ENCODE data around the gene SLC35G2. TPM values are rescaled to one million over a fixed set of nuclear protein-coding genes. Genes with fewer than 3 reads are reported as not detected.
"Not testable (repeated sequence)": the region's sequence is repeated elsewhere in the genome, so short reads cannot be mapped to it uniquely, and the experiment has no call there.

Gene SLC35G2
- total RNA-seq, 1 donor from 2014 or later: 8.2 TPM

GRCh38 chr3:136862617-136863322, 43.8 kb downstream of the SLC35G2 start:
- no peak for TF ChIP-seq CTCF (IDR thresholded peaks at IDR 0.05; ENCODE audit: unreplicated experiment)
- Mint-ChIP-seq H3K36me3 (ENCODE audit: low read depth, unreplicated experiment) (peaks cover 5% of the 10 kb centered on the region), H3K4me3 (ENCODE audit: unreplicated experiment) (peak overlapping the region; percentile 99), H3K27ac (ENCODE audit: unreplicated experiment) (peak overlapping the region; percentile 89), H3K4me1 (ENCODE audit: unreplicated experiment) (peaks cover 44% of the 10 kb centered on the region), H3K9me3 (ENCODE audit: unreplicated experiment) (no peaks in the 10 kb centered on the region), H3K27me3 (ENCODE audit: unreplicated experiment) (peaks cover 10% of the 10 kb centered on the region)
- DNase-seq (ENCODE audit: low spot score): peak; percentile 50

GRCh38 chr3:136869282-136869681, 50.4 kb downstream of the SLC35G2 start:
- no peak overlapping the region for H3K27ac Mint-ChIP-seq (ENCODE audit: unreplicated experiment)
- H3K27me3 Mint-ChIP-seq (ENCODE audit: unreplicated experiment): peaks cover 4% of the 10 kb centered on the region
- H3K36me3 Mint-ChIP-seq (ENCODE audit: low read depth, unreplicated experiment): peaks cover 25% of the 10 kb centered on the region
- DNase-seq (ENCODE audit: low spot score): no peak
- H3K4me1 Mint-ChIP-seq (ENCODE audit: unreplicated experiment): peaks cover 30% of the 10 kb centered on the region
- no peak for TF ChIP-seq CTCF (IDR thresholded peaks at IDR 0.05; ENCODE audit: unreplicated experiment)
- no peak overlapping the region for H3K4me3 Mint-ChIP-seq (ENCODE audit: unreplicated experiment)
- no peaks in the 10 kb centered on the region for H3K9me3 Mint-ChIP-seq (ENCODE audit: unreplicated experiment)

- peak overlapping the region; percentile 14 for H3K4me3 Mint-ChIP-seq (ENCODE audit: unreplicated experiment)
- not testable (repeated sequence) for DNase-seq (ENCODE audit: low spot score); H3K27ac Mint-ChIP-seq (ENCODE audit: unreplicated experiment); H3K27me3 Mint-ChIP-seq (ENCODE audit: unreplicated experiment); H3K9me3 Mint-ChIP-seq (ENCODE audit: unreplicated experiment)
- peaks cover 29% of the 10 kb centered on the region for H3K36me3 Mint-ChIP-seq (ENCODE audit: low read depth, unreplicated experiment)
- H3K4me1 Mint-ChIP-seq (ENCODE audit: unreplicated experiment): peaks cover 40% of the 10 kb centered on the region
Observed at GRCh38 chr3:136872258-136872657, 53.3 kb downstream of the SLC35G2 start.

GRCh38 chr3:136879510-136879909, 60.6 kb downstream of the SLC35G2 start:
- Mint-ChIP-seq H3K36me3 (ENCODE audit: low read depth, unreplicated experiment) (peaks cover 13% of the 10 kb centered on the region), H3K4me1 (ENCODE audit: unreplicated experiment) (peaks cover 25% of the 10 kb centered on the region)
- H3K9me3 Mint-ChIP-seq (ENCODE audit: unreplicated experiment); H3K27me3 Mint-ChIP-seq (ENCODE audit: unreplicated experiment); H3K27ac Mint-ChIP-seq (ENCODE audit: unreplicated experiment); DNase-seq (ENCODE audit: low spot score); H3K4me3 Mint-ChIP-seq (ENCODE audit: unreplicated experiment): not testable (repeated sequence)

GRCh38 chr3:136882571-136882970, 63.6 kb downstream of the SLC35G2 start:
- Mint-ChIP-seq H3K36me3 (ENCODE audit: low read depth, unreplicated experiment) (peaks cover 11% of the 10 kb centered on the region), H3K4me1 (ENCODE audit: unreplicated experiment) (peaks cover 7% of the 10 kb centered on the region)

More at GRCh38 chr3:136882571-136882970, 63.6 kb downstream of the SLC35G2 start:
- Mint-ChIP-seq H3K27me3 (ENCODE audit: unreplicated experiment) (peaks cover 1% of the 10 kb centered on the region), H3K9me3 (ENCODE audit: unreplicated experiment) (no peaks in the 10 kb centered on the region), H3K4me3 (ENCODE audit: unreplicated experiment) (no peak overlapping the region), H3K27ac (ENCODE audit: unreplicated experiment) (no peak overlapping the region)
- DNase-seq (ENCODE audit: low spot score): no peak
- TF ChIP-seq CTCF (IDR thresholded peaks at IDR 0.05; ENCODE audit: unreplicated experiment): no peak
